ENCODE measurements around the gene S100A2. TPM values are rescaled to one million over a fixed set of nuclear protein-coding genes. Genes with fewer than 3 reads are reported as not detected.

S100A2 gene
- total and polyA plus RNA-seq, 9 donors, result 1.4 to 5.0 (median 1.8) TPM

DNA sequence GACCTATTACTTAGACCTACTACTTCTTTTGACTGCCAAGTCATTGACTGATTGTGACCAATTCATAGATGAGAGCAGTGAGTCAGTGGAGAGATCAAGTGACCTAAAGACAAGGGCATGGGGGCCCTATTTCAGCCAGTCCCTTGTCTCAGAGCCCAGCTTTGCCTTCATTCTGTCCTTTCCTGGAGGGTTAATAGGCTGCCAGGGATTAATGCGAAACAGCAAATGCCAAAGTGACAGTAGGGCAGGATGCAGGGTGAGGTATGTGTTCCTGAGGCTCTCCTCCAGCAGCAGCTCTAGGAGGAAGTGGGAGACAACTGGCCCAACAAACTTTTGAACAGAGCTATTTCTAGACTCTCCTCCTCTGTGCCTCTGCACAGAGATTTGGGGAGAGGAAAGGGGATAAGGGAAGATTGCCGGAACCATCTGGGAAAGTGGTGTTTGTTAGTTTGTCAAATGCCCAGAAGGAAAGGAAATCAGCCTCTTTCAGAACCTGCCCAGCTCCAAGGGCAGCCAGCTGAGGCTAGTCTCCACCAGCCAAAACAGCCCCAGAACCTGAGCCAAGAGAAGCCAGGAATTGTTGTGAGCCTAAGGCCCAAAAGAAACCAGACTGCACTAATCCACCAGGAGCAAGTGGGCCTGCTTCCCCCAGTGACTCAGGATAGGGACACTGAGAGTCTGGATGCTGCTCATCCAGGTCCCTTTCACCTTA lies 11.7 kb downstream of the S100A2 start:
- Histone ChIP-seq H3K27ac (ENCODE audit: low read length) (peak overlapping the region; percentile 74), H3K4me1 (ENCODE audit: control insufficient read depth, insufficient read depth, low read length) (peaks cover 37% of the 10 kb centered on the region), H3K9me3 (replicated peaks; ENCODE audit: control insufficient read depth, low read depth, low read length) (no peaks in the 10 kb centered on the region), H3K36me3 (ENCODE audit: control insufficient read depth, insufficient read depth, low read length) (no peaks in the 10 kb centered on the region), H3K27me3 (ENCODE audit: control insufficient read depth, insufficient read depth, low read length) (no peaks in the 10 kb centered on the region), H3K4me3 (ENCODE audit: low read length) (no peak overlapping the region)
- peak; percentile 83 for DNase-seq
- WGBS (ENCODE audit: insufficient coverage), result 60% methylated on average over 1 of the region's 2 CpGs

GRCh38 chr1:153553096-153553495 lies 12.5 kb downstream of the S100A2 start:
- Histone ChIP-seq H3K27me3 (ENCODE audit: control insufficient read depth, insufficient read depth, low read length) (no peaks in the 10 kb centered on the region), H3K27ac (ENCODE audit: low read length) (no peak overlapping the region), H3K36me3 (ENCODE audit: control insufficient read depth, insufficient read depth, low read length) (no peaks in the 10 kb centered on the region), H3K4me1 (ENCODE audit: control insufficient read depth, insufficient read depth, low read length) (peaks cover 46% of the 10 kb centered on the region), H3K9me3 (replicated peaks; ENCODE audit: control insufficient read depth, low read depth, low read length) (no peaks in the 10 kb centered on the region), H3K4me3 (ENCODE audit: low read length) (no peak overlapping the region)
- no peak for DNase-seq
- 88% methylated on average over 3 of the region's 12 CpGs for WGBS (ENCODE audit: insufficient coverage)

DNA sequence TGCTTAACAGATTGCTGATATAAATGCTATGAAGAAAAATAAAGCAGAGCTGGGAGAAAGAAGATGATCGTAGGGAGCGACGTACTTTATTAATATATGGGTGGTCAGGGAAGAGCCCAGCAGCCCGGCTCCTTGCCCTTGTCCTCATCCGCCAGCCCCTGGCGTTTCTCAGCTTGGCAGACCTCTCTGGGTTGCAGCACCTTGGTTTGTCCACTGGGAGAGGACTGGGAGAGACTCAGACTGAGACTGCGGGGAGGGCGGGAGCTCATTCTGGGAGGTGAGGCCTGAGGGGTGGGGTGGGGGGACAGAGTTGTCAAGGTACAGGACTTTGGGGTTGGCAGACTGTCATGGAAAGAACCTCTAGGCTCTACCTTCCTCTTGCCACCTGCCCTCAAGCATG lies 13.3 kb downstream of the S100A2 start:
- Histone ChIP-seq H3K4me1 (ENCODE audit: control insufficient read depth, insufficient read depth, low read length) (peaks cover 52% of the 10 kb centered on the region), H3K4me3 (ENCODE audit: low read length) (no peak overlapping the region), H3K27ac (ENCODE audit: low read length) (no peak overlapping the region), H3K36me3 (ENCODE audit: control insufficient read depth, insufficient read depth, low read length) (no peaks in the 10 kb centered on the region), H3K27me3 (ENCODE audit: control insufficient read depth, insufficient read depth, low read length) (no peaks in the 10 kb centered on the region), H3K9me3 (replicated peaks; ENCODE audit: control insufficient read depth, low read depth, low read length) (no peaks in the 10 kb centered on the region)
- WGBS (ENCODE audit: insufficient coverage), result 87% methylated on average over 6 of the region's 8 CpGs
- DNase-seq, result no peak

GRCh38 chr1:153550827-153551500 lies 14.7 kb downstream of the S100A2 start:
- Histone ChIP-seq H3K4me1 (ENCODE audit: control insufficient read depth, insufficient read depth, low read length) (peaks cover 65% of the 10 kb centered on the region), H3K36me3 (ENCODE audit: control insufficient read depth, insufficient read depth, low read length) (no peaks in the 10 kb centered on the region), H3K4me3 (ENCODE audit: low read length) (no peak overlapping the region), H3K27me3 (ENCODE audit: control insufficient read depth, insufficient read depth, low read length) (no peaks in the 10 kb centered on the region), H3K9me3 (replicated peaks; ENCODE audit: control insufficient read depth, low read depth, low read length) (no peaks in the 10 kb centered on the region), H3K27ac (ENCODE audit: low read length) (no peak overlapping the region)
- WGBS (ENCODE audit: insufficient coverage), result 58% methylated on average over 8 of the region's 10 CpGs
- no peak for DNase-seq

DNA sequence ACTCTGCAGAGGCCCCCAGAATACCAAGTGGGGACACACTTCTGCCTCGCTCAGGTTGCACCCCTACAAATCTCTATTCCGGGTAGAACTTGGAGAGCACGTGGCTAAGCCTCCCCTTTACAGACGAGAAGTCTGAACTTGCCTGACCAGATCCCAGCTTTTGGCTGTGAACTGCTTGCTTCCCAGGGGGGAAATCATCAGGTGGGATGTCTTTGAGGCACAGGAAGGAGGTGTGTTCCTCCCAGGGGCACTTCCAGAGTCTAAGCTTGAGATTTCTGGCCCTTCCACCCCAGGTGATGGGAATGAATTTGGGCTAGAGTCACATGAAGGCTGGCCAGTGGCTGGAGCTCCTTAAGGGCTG lies 15.3 kb downstream of the S100A2 start:
- Histone ChIP-seq H3K27me3 (ENCODE audit: control insufficient read depth, insufficient read depth, low read length) (no peaks in the 10 kb centered on the region), H3K4me1 (ENCODE audit: control insufficient read depth, insufficient read depth, low read length) (peaks cover 71% of the 10 kb centered on the region), H3K4me3 (ENCODE audit: low read length) (no peak overlapping the region), H3K27ac (ENCODE audit: low read length) (no peak overlapping the region), H3K9me3 (replicated peaks; ENCODE audit: control insufficient read depth, low read depth, low read length) (no peaks in the 10 kb centered on the region), H3K36me3 (ENCODE audit: control insufficient read depth, insufficient read depth, low read length) (no peaks in the 10 kb centered on the region)
- 29% methylated on average over 1 of the region's 4 CpGs for WGBS (ENCODE audit: insufficient coverage)
- DNase-seq, result no peak

GRCh38 chr1:153549741-153550397 lies 15.8 kb downstream of the S100A2 start:
- H3K27me3 ChIP-seq (ENCODE audit: control insufficient read depth, insufficient read depth, low read length), result no peaks in the 10 kb centered on the region
- peak overlapping the region; percentile 2 for H3K27ac ChIP-seq (ENCODE audit: low read length)

DNA sequence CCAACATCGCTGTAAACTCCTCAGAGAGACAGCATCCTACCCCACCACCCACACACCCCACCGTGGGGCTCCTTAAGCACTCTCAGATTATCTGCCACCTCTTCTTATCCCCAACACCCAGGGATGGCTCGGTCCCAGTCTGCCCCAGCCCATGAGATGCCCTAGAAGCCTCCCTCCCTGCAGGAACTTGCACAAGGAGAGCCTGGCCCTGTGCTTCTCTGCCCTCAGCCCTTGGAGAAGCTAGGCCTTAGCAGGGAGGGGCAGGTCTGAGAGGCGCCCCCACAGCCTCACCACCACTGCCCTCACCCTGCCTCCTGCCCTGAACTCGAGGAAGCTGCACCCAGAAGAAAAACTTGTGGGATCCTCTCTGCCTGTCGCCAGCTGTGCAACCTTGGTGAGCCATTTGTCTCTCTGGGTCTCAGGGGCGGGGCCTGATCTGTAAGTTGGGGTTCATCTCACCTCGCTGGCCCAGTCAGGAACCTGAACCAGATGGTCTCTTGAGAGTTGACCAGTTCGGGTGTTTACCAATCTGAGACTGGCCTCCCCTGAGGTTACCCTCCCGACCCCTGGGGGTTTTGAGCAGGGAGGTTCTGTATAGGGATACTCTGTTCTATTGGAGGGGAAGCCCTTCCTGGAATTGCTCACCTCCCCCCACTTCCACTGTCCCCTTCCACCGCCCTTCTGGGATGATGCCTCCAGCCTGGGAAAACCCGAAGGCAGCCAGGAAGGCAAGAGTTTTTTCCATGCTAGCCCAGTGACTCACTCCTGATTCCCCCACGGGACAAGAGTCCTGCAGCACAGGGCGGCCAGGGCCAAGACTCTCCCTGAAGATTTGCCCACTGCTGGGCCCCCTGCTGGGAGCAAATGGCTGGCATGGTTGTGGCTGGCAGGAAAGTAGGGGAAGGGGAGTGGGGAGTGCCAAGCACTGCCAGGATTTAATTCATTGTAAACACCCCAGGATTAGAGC lies 16.6 kb downstream of the S100A2 start, which contains the start of gene S100A3:
S100A3 (minus strand) TSS at position 537 of the 967 bp plus-strand sequence. CDS start 773 bp downstream, outside the sequence.
- peaks cover 75% of the 10 kb centered on the region for H3K4me1 ChIP-seq (ENCODE audit: control insufficient read depth, insufficient read depth, low read length)

More at GRCh38 chr1:153549741-153550397, 15.8 kb downstream of the S100A2 start:
- H3K4me3 ChIP-seq (ENCODE audit: low read length), result no peak overlapping the region
- H3K4me1 ChIP-seq (ENCODE audit: control insufficient read depth, insufficient read depth, low read length), result peaks cover 75% of the 10 kb centered on the region
- no peak for DNase-seq
- H3K36me3 ChIP-seq (ENCODE audit: control insufficient read depth, insufficient read depth, low read length), result no peaks in the 10 kb centered on the region
- WGBS (ENCODE audit: insufficient coverage), result 44% methylated on average over 4 of the region's 6 CpGs
- H3K9me3 ChIP-seq (replicated peaks; ENCODE audit: control insufficient read depth, low read depth, low read length), result no peaks in the 10 kb centered on the region

DNA sequence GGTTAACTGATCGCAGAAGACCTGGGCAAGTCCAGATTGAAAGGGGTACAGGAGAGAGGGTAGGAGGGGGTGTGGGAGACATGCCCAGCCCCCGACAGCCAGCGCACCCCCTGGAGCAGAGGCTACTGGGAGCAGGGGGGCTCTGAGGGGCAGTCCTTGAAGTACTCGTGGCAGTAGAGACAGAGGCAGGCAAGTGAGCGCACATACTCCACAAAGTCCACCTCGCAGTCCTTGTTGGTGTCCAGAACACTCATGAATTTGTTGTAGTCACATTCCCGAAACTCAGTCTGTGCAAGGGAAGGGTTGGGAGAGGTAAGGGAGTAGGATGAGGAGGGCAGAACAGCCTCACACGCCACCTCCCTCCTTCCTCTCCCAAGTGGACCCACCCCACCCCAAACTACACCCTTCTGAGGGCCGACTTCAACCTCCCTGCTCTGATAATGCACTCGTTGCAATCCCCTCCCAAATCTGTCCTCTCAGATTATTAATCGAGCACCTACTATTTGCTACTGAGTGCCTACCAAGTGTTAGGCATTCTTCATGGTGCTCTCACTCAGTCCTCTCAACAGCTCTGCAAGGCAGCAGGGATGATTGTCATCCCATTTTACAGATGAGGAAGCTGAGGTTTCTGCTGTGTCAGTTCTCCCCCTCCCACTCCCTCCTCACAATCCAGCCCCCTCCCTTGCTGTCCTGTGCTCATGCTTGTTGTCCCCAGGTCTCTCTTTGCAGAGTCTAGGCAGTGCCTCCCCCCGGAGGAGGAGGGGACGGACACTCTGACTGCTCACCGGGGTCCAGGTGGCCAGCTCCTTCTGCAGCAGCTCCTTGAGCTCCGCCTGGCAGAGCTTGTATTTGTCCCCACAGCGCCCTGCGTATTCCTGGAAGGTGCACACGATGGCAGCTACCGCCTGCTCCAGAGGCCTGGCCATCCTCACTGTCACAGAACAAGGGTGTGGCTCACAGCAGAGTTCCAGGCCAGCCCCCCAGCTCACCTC lies 17.8 kb downstream of the S100A2 start:
- Histone ChIP-seq H3K4me3 (ENCODE audit: low read length) (no peak overlapping the region), H3K9me3 (replicated peaks; ENCODE audit: control insufficient read depth, low read depth, low read length) (no peaks in the 10 kb centered on the region), H3K27me3 (ENCODE audit: control insufficient read depth, insufficient read depth, low read length) (no peaks in the 10 kb centered on the region), H3K36me3 (ENCODE audit: control insufficient read depth, insufficient read depth, low read length) (peaks cover 11% of the 10 kb centered on the region), H3K27ac (ENCODE audit: low read length) (no peak overlapping the region), H3K4me1 (ENCODE audit: control insufficient read depth, insufficient read depth, low read length) (peaks cover 78% of the 10 kb centered on the region)
- no peak for DNase-seq
- 73% methylated on average over 14 of the region's 19 CpGs for WGBS (ENCODE audit: insufficient coverage)

More for the DNA sequence above, 16.6 kb downstream of the S100A2 start, which contains the start of gene S100A3:
- Histone ChIP-seq H3K27ac (ENCODE audit: low read length) (peak within 1 kb of the TSS; percentile 2), H3K36me3 (ENCODE audit: control insufficient read depth, insufficient read depth, low read length) (no peaks in the 10 kb centered on the region), H3K4me3 (ENCODE audit: low read length) (no peak within 1 kb of the TSS), H3K27me3 (ENCODE audit: control insufficient read depth, insufficient read depth, low read length) (no peaks in the 10 kb centered on the region), H3K9me3 (replicated peaks; ENCODE audit: control insufficient read depth, low read depth, low read length) (no peaks in the 10 kb centered on the region)
- WGBS (ENCODE audit: insufficient coverage), result 57% methylated on average over 10 of the region's 14 CpGs
- peak; percentile 80 for DNase-seq
